ENCODE results near the gene RCSD1.

Gene RCSD1

DNA sequence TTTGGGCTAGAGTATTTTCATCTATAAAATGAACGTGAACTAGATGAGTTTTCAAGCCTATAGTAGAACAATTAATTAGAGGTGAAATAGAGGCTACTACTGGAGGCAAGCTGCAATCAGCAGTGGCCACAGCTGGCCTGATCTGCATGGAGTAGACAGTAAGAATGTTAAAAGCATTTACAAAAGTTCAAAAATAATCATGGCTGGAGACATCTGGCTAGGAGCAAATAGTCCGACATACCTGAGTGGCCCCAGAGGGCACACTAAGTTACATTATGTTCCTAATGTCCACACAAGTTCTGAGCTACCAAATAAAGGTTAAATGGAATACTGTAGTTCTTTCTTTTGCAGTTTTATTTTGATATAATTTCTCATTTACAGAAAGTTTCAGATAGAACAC, 119.7 kb downstream of the RCSD1 start:
- Histone ChIP-seq H3K27ac (no peak overlapping the region), H3K4me3 (IDR thresholded peaks at IDR 0.05; ENCODE audit: insufficient read depth, low read depth, low read length) (no peak overlapping the region), H3K4me2 (no peak overlapping the region), H3K27me3 (ENCODE audit: insufficient read depth, low read depth) (no peaks in the 10 kb centered on the region), H3K9ac (no peak overlapping the region), H3K36me3 (ENCODE audit: insufficient read depth) (no peaks in the 10 kb centered on the region), H2AFZ (ENCODE audit: low read depth) (no peak overlapping the region), H3K79me2 (ENCODE audit: insufficient read depth, low read depth) (no peaks in the 10 kb centered on the region; the same call in 1 of the 2 replicates), H4K20me1 (ENCODE audit: insufficient read depth) (no peaks in the 10 kb centered on the region), H3K4me1 (ENCODE audit: low read depth, poor library complexity, severe bottlenecking) (peaks cover 8% of the 10 kb centered on the region)
- TF ChIP-seq, protein P1, sequence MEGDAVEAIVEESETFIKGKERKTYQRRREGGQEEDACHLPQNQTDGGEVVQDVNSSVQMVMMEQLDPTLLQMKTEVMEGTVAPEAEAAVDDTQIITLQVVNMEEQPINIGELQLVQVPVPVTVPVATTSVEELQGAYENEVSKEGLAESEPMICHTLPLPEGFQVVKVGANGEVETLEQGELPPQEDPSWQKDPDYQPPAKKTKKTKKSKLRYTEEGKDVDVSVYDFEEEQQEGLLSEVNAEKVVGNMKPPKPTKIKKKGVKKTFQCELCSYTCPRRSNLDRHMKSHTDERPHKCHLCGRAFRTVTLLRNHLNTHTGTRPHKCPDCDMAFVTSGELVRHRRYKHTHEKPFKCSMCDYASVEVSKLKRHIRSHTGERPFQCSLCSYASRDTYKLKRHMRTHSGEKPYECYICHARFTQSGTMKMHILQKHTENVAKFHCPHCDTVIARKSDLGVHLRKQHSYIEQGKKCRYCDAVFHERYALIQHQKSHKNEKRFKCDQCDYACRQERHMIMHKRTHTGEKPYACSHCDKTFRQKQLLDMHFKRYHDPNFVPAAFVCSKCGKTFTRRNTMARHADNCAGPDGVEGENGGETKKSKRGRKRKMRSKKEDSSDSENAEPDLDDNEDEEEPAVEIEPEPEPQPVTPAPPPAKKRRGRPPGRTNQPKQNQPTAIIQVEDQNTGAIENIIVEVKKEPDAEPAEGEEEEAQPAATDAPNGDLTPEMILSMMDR (conservative IDR thresholded peaks at IDR 0.05; ENCODE audit: low read depth, low read length): no peak

DNA sequence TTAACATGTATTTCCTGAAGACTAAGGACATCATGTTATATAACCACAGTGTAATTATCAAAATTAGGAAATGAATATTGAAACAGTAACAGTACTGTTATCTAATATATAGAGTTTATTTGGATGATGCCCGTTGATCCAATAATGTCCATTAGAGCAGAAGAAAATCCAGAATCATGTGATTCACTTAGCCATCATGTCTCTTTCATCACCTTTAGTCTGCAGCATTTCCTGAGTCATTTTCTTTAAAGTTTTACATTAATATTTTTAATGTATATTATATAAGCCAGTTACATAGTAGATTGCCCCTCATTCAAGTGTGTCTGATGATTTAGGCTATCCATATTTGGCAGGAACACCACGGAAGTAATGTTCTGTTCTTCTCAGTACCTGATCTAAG, 120.6 kb downstream of the RCSD1 start:
- peaks cover 8% of the 10 kb centered on the region for H3K4me1 ChIP-seq (ENCODE audit: low read depth, poor library complexity, severe bottlenecking)
- no peak overlapping the region for H3K4me3 ChIP-seq (IDR thresholded peaks at IDR 0.05; ENCODE audit: insufficient read depth, low read depth, low read length)

DNA sequence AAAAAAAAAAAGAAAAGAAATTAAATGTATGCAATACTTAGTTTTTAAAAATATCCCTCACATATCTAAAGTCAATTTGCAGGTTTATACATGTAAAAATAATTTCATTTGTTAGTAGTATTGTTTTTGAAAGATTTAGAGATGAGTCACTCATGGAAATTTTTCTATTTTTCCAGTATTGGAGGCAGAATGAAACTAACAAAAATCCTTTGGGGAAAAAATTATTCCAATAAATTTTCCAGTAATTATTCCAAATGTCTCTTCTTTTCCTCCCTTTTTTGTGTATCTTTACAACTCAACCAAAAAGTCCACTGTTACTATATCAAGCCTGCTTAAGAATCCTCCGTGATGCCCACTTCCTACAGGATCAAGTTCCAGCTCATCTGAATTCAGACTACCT, 121.6 kb downstream of the RCSD1 start:
- Histone ChIP-seq H3K27ac (no peak overlapping the region), H2AFZ (ENCODE audit: low read depth) (no peak overlapping the region), H3K4me1 (ENCODE audit: low read depth, poor library complexity, severe bottlenecking) (peaks cover 8% of the 10 kb centered on the region), H3K27me3 (ENCODE audit: insufficient read depth, low read depth) (no peaks in the 10 kb centered on the region), H3K9ac (no peak overlapping the region), H3K4me2 (no peak overlapping the region), H4K20me1 (ENCODE audit: insufficient read depth) (no peaks in the 10 kb centered on the region), H3K36me3 (ENCODE audit: insufficient read depth) (no peaks in the 10 kb centered on the region), H3K4me3 (IDR thresholded peaks at IDR 0.05; ENCODE audit: insufficient read depth, low read depth, low read length) (no peak overlapping the region), H3K79me2 (ENCODE audit: insufficient read depth, low read depth) (no peaks in the 10 kb centered on the region; the same call in 1 of the 2 replicates)
- TF ChIP-seq, protein P1 (conservative IDR thresholded peaks at IDR 0.05; ENCODE audit: low read depth, low read length): no peak

More for the DNA sequence above, 120.6 kb downstream of the RCSD1 start:
- Histone ChIP-seq H2AFZ (ENCODE audit: low read depth) (no peak overlapping the region), H3K9ac (no peak overlapping the region), H3K79me2 (ENCODE audit: insufficient read depth, low read depth) (no peaks in the 10 kb centered on the region; the same call in 1 of the 2 replicates), H3K36me3 (ENCODE audit: insufficient read depth) (no peaks in the 10 kb centered on the region), H4K20me1 (ENCODE audit: insufficient read depth) (no peaks in the 10 kb centered on the region), H3K27ac (no peak overlapping the region), H3K4me2 (no peak overlapping the region), H3K27me3 (ENCODE audit: insufficient read depth, low read depth) (no peaks in the 10 kb centered on the region)
- TF ChIP-seq, protein P1 (conservative IDR thresholded peaks at IDR 0.05; ENCODE audit: low read depth, low read length): no peak

DNA sequence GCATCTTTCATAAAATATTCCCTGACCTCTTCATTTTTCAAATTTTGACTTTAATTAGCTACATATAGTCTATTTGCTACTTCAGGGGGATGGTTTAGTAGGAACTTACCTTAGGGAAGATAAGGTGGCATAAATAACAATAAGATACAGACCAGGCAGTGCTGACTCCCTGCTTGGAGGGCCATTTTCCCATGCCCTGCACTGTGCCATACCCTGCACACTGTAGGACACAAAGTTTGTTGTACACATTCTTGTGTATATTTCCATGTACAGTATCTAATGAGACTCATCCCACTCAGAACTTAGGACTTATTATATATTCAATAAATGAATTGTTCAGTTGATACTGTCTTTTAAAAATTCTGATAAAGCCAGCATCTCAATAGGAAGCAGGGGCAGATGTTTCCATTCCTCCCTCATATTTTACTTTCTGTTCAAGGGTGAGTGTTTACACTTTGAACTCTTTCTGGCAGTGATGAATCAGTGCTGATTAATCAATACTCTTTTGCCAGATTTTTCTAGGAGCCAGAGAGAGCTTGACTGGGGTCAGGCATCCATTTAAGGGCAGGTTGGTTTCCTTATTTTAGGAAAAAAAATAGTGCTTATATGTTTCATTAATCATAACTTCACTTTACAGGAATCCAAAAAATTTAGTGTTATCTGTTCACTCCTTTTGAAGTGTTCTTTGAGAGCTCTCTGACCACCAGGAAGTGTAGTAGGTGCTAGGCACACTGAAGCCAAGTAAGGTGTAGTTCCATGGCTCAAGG, 122.4 kb downstream of the RCSD1 start:
- Histone ChIP-seq H3K27me3 (ENCODE audit: insufficient read depth, low read depth) (no peaks in the 10 kb centered on the region), H4K20me1 (ENCODE audit: insufficient read depth) (no peaks in the 10 kb centered on the region), H3K36me3 (ENCODE audit: insufficient read depth) (no peaks in the 10 kb centered on the region), H3K4me2 (no peak overlapping the region), H3K27ac (no peak overlapping the region), H3K4me3 (IDR thresholded peaks at IDR 0.05; ENCODE audit: insufficient read depth, low read depth, low read length) (no peak overlapping the region), H3K4me1 (ENCODE audit: low read depth, poor library complexity, severe bottlenecking) (peaks cover 8% of the 10 kb centered on the region), H3K79me2 (ENCODE audit: insufficient read depth, low read depth) (no peaks in the 10 kb centered on the region; the same call in 1 of the 2 replicates), H2AFZ (ENCODE audit: low read depth) (no peak overlapping the region), H3K9ac (no peak overlapping the region)
- TF ChIP-seq, protein P1 (conservative IDR thresholded peaks at IDR 0.05; ENCODE audit: low read depth, low read length): no peak
